GM21360 (cell line): ENCODE results near the gene NCK2.
A peak's percentile ranks its signal among the peaks of the same experiment; 100 is the strongest.
"Not testable (repeated sequence)": the region's sequence is repeated elsewhere in the genome, so short reads cannot be mapped to it uniquely, and the experiment has no call there.

ENCODE experiments used
- ATAC-seq: cut with Tn5 transposase; IDR thresholded peaks from one replicate; pipeline ENCODE4 v1.9.1; 2021; ENCODE audit warnings: mild to moderate bottlenecking, moderate library complexity; ENCODE audit not compliant: unreplicated experiment

NCK2 gene

GRCh38 chr2:105754011-105754410 lies 9.3 kb downstream of the NCK2 start:
- ATAC-seq: no peak

GRCh38 chr2:105754994-105755393 lies 10.3 kb downstream of the NCK2 start:
- no peak for ATAC-seq

GRCh38 chr2:105755895-105756294 lies 11.2 kb downstream of the NCK2 start:
- no peak for ATAC-seq

- no peak for ATAC-seq
Observed at GRCh38 chr2:105756435-105756834, 11.7 kb downstream of the NCK2 start.

DNA sequence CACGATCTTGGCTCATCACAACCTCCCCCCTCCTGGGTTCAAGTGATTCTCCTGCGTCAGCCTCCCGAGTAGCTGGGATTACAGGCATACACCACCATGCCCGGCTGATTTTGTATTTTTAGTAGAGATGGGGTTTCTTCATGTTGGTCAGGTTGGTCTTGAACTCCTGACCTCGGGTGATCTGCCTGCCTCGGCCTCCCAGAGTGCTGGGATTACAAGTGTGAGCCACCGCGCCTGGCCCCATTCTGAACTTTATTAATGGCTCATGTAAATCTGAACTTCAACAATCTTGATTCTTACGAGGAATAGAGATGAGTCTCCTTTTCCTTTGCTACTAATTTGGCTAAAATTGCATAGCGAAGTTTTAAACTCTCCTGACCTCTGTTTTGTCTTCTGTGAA lies 12.2 kb downstream of the NCK2 start:
- not testable (repeated sequence) for ATAC-seq

- no peak for ATAC-seq
Observed at GRCh38 chr2:105757433-105757832, 12.7 kb downstream of the NCK2 start.

GRCh38 chr2:105760191-105760590 lies 15.5 kb downstream of the NCK2 start:
- ATAC-seq: no peak

GRCh38 chr2:105760639-105761337 lies 16.1 kb downstream of the NCK2 start:
- ATAC-seq: no peak

DNA sequence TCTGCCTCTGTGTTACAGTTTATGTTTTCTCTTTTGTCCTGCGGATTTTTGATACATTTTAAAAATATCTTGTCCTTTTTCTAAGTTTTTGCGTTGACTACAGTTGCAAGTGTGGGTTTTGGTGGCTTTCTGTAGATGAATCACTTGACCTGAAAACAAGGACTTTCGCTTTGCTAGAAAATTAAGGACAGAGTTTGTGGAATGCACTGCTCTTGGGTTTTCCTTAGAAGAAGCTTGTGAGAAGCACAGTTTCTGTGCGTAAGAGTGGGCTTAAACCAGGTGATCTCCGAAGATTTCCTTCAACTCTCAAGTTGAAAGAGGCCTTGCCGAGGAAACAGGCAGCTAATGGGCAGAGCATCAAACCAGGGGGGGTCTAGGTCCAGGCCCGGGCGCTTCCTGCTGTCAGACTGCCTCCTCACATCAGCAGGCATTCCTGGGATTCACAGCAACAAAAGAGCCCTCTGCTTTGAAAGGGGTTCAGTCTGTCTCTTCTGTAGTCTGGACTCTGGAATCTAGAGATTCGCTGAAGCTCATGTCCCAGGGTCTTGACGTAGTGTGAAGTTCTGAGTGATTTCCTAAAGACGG lies 17.3 kb downstream of the NCK2 start:
- no peak for ATAC-seq

DNA sequence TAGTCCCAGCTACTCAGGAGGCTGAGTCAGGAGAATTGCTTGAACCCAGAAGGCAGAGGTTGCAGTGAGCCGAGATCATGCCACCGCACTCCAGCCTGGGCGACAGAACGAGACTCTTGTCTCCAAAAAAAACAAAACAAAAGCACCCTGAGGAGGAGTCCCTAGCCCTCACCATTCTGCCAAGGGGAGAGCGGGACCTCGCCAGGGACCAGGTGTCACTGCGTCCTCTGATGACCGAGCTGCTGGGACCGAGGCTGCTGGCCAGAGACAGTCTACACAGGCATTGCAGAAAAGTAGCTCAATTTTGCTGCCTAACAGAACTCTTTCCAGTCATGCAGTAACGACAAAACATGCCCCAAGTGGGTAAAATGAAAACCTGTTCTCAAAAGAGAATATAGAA lies 18.4 kb downstream of the NCK2 start:
- ATAC-seq: no peak

GRCh38 chr2:105764059-105764458 lies 19.3 kb downstream of the NCK2 start:
- no peak for ATAC-seq

DNA sequence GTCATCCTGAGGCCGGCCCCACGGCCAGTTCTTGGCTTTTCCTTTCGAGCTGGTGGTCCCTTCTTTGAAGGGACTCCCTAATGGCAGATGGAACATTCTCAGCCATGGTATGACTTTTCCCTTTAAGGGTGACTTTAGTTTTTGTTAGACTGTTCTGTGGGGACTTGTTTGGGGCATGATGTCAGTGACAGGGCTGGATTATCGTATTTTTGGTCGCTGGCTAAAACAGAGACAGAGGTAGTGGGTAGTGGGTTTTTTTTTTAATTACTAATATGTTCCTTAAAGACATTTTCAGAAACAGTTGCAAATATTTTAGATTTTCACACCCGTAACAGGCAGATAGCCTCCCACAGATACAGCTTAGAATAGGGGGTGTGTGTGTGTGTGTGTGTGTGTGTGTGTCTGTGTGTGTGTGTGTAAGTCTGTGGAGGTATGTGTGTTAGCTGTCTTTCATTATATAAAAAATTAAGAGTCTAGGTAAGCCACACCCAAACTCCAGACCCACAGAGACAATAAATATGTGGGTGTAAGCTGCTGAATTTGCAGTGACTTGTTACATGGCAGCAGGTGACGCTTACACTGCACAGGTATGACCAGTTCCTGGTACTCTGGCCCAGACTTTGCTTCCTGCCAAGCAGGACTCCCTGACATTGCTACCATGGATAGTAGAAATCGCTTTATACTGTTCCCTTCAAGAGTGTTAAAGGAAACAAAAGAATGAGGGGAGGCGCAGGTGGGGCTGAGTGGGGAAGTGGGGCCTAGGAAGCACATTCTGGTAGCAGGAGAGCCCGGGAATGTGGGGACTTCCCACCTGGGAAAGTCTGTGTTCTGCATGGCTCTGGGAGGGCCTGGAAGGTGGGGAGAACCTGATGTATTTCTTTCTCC lies 20.9 kb downstream of the NCK2 start:
- no peak for ATAC-seq

DNA sequence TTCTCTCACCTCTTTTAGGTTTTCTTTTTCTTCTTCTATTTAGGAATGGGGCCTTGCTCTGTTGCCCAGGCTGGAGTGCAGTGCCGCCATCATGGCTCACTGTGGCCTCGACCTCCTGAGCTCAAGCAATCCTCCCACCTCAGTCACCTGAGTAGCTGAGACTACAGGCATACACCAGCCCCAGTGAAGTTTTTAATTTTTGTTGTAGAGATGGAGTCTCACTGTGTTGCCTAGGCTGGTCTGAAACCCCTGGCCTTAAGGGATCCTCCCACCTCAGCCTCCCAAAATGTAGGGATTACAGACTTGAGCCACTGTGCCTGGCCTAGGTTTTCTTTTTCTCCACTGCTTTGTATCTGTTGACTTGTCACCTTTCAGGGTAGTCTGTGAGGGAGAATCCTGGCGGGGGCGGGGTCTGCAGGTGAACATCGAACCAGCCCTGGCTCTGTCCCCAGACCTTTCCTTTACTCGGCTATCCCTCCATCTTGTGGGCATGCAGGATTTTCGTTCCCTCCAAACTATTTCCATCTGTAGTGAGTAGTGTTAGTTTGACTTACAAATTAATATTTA lies 21.7 kb downstream of the NCK2 start:
- no peak for ATAC-seq

DNA sequence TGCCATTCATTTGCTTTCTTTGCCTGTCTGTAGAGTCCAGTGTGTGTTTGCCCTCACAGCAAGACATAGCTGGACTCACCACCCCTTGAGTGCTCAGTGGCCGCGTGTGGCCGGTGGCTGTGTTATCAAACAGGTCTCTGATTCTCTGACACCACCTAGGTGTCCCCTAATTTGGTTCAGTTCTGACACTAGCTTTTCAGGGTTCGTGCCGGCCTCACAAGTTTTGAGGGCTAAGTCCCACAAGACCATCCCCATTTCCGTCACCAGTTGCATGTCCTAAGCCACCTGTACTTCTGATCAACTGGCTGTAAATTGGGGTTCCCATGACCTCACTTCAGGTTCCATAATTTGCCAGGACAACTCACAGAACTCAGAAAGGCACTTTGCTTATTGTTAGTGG lies 23.5 kb downstream of the NCK2 start:
- no peak for ATAC-seq

GRCh38 chr2:105768961-105769452 lies 24.3 kb downstream of the NCK2 start:
- ATAC-seq: peak; percentile 50

DNA sequence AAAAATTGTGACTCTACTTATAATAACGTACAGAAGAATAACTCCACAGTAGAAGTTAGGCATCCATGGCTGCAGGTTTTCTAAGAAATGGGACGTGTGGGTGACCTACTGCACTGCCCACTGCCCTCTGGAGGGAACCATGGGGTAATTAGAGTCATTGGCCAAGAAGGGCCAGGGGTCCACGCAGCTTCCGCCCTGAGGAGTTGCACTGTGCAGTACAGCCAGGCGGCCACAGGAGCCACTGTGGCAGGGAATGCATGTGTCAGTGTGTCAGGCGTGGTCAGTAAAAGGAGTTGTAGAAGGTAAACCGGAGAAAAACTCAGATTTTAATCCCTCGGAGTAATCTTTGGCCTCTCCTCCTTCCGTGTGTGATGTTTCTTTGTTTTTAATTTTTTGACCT lies 24.8 kb downstream of the NCK2 start:
- ATAC-seq: peak; percentile 32

DNA sequence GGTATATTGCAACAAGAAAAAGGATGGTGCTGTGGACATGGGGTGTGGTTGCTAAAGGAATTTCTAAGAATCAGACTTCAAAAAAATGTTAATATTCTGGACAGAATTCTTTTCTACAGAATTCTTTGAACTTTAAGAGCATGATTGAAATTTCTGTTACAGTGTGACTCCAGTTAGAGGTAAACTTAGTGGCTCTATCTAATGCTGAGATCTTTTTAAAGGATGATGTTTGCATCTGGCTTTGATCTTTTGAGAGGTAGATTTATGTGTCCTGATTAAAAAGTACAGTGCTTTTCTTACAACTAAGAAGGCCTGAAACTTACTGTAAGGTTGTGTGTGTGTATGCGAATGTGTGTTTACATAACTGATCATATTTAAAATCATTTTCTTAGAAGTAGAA lies 25.4 kb downstream of the NCK2 start:
- no peak for ATAC-seq

GRCh38 chr2:105771291-105771690 lies 26.6 kb downstream of the NCK2 start:
- not testable (repeated sequence) for ATAC-seq

DNA sequence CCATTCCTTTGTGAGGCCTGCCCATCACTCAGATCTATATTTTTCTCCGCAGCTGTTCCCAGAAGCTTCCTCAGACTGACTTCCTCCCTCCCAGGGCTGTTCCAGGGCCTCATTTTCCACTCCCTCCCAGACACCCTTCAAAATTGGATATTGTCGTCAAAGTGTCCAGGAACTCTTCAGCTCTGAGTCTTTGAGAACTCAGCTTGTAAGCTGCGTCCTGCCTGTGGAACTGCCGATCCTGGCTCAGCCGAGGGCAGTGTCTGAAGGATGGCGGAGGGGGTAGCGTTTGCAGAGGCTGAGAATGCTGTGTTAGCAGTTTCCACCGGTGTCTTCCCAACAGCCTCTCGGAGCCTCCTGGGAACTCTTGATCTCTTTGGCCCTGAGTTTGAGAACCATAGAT lies 27.1 kb downstream of the NCK2 start:
- no peak for ATAC-seq

DNA sequence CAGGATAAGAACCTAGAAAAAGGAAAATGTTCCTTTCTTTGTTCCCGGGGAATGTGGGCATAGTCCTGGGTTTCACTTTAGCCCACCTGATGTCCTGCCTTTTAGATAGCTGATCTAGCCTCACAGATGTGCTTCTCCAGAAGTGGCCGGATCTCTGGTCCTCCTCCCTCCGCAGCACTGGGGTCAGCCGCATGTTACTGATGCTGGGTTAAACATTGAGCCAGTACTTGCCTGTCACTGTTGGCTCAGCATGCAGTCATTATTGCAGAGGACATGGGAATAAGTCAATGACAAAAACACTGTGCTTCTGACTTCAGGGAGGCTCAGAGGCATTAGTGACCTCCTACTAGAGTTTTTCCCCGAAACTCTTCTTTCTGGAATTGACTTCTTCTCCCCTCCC lies 27.6 kb downstream of the NCK2 start:
- ATAC-seq: no peak

DNA sequence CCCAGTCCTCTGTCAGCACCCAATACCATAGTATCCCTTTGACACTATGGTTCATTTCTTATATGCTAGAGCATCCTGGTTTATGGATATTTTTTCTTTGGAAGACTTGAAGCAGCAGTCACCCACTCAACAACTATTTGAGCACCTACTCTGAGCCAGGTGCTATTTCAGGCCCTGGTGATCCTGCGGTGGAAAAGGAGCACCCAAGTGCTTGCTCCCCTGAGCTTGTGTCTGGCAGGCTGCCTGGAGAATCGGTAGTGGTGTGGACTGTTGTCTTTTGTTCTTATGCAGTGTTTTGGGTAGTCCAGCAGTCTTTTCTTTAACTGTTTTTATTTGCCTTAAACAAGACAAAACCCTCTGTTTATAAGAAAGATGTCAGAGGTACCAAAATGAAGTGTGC lies 28.9 kb downstream of the NCK2 start:
- ATAC-seq: no peak
